BLaER1 treated with 17β-estradiol and CSF1 and Interleukin-3, amounts not matched to agents 10 nM and 100 nM (cell line): ENCODE results near the gene TFDP1.

Source experiments
- H3K27ac ChIP-seq, 11 experiments: shearing (Covaris generic); formaldehyde crosslinking; 2 replicates each; pipeline ENCODE4 v1.8.1; 2022
- H3K27me3 ChIP-seq, 11 experiments: shearing (Covaris generic); formaldehyde crosslinking; 2 replicates each; pipeline ENCODE4 v1.8.1; 2022
- H3K36me3 ChIP-seq, 11 experiments: shearing (Covaris generic); formaldehyde crosslinking; 2 replicates each; pipeline ENCODE4 v1.8.1; 2022
- H3K4me1 ChIP-seq, 10 experiments: shearing (Covaris generic); formaldehyde crosslinking; 2 replicates each; pipeline ENCODE4 v1.8.1; 2022
- H3K4me2 ChIP-seq, 11 experiments: shearing (Covaris generic); formaldehyde crosslinking; 2 replicates each; pipeline ENCODE4 v1.8.1; 2022
- H3K4me3 ChIP-seq, 10 experiments: shearing (Covaris generic); formaldehyde crosslinking; 2 replicates each; pipeline ENCODE4 v1.8.1; 2022
- H3K9ac ChIP-seq, 11 experiments: shearing (Covaris generic); formaldehyde crosslinking; 2 replicates each; pipeline ENCODE4 v1.8.1; 2022
- H3K9me3 ChIP-seq, 11 experiments: shearing (Covaris generic); formaldehyde crosslinking; replicated peaks in 1 of 11; 2 replicates each; pipeline ENCODE4 v1.8.1; 2022
- H4K20me1 ChIP-seq, 11 experiments: shearing (Covaris generic); formaldehyde crosslinking; 2 replicates each; pipeline ENCODE4 v1.8.1; 2022
- Cebpa-rat ChIP-seq, 11 experiments: shearing (Covaris generic); IDR thresholded peaks; 2 replicates each; pipeline ENCODE4 v1.8.1; 2022

TFDP1 gene

DNA sequence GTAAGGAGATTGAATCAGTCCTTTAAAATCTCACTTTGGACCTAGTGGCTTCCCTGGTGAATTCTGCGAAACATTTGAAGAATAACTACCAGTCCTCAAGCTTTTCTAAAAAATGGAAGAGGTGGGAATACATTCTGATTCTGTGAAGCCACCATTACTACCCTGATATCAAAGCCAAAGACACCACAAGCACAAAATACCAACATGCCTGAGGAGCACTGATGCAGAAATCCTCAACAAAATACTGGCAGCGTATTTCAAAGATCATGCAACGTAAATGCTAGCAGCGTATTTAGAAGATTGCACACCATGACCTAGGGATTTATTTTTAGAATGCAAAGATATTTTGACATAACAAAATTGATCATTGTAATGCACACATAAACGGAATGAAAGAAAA, 59.0 kb downstream of the TFDP1 start:
- H3K27me3 ChIP-seq, result no peaks in the 10 kb centered on the region
- peaks cover 0 to 21% (median 3%) of the 10 kb centered on the region in 11 experiments; a peak in 3 of 22 replicates for H4K20me1 ChIP-seq
- H3K9ac ChIP-seq, result peak overlapping the region in 1 of 11 experiments; percentile 51; a peak in 1 of 22 replicates
- H3K36me3 ChIP-seq, result peaks cover 36 to 51% (median 40%) of the 10 kb centered on the region in 11 experiments
- peaks cover 0 to 17% (median 10%) of the 10 kb centered on the region in 11 experiments; a peak in 13 of 22 replicates for H3K9me3 ChIP-seq
- H3K4me2 ChIP-seq, result peak overlapping the region in 10 of 11 experiments; percentile 11 to 71 (median 64); a peak in 18 of 22 replicates
- H3K4me3 ChIP-seq, result no peak overlapping the region
- peaks cover 17 to 69% (median 62%) of the 10 kb centered on the region in 10 experiments for H3K4me1 ChIP-seq
- TF ChIP-seq Cebpa-rat (IDR thresholded peaks at IDR 0.05), result peak in 2 of 11 experiments; percentile 12 to 22; a peak in 2 of 22 replicates
- peak overlapping the region in 8 of 11 experiments; percentile 13 to 67 (median 48); a peak in 12 of 22 replicates for H3K27ac ChIP-seq

DNA sequence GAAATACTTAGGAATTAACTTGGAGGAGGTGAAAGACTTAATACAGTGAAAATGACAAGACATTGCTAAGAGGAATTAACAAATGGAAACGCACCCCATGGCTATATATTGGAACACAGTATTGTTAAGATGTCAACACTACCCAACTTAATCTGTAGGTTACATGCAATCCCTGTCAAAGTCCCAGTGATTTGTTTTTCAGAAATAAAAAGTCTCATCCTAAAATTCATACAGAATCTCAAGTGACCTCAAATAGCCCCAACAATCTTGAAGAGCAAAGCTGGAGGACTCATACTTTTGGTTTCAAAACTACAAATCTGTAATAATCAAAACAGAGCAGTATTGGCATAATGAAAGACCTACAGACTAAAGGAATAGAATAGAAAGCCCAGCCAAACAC, 60.2 kb downstream of the TFDP1 start:
- peaks cover 0 to 16% (median 10%) of the 10 kb centered on the region in 11 experiments; a peak in 13 of 22 replicates for H3K9me3 ChIP-seq
- H3K36me3 ChIP-seq, result peaks cover 24 to 39% (median 28%) of the 10 kb centered on the region in 11 experiments
- H3K4me2 ChIP-seq, result peak overlapping the region in 8 of 11 experiments; percentile 23 to 70 (median 67); a peak in 10 of 22 replicates
- peaks cover 0 to 15% (median 1%) of the 10 kb centered on the region in 11 experiments; a peak in 3 of 22 replicates for H4K20me1 ChIP-seq
- H3K27me3 ChIP-seq, result no peaks in the 10 kb centered on the region
- no peak overlapping the region for H3K4me3 ChIP-seq
- TF ChIP-seq Cebpa-rat (IDR thresholded peaks at IDR 0.05), result no peak
- peak overlapping the region in 1 of 11 experiments; percentile 67; a peak in 2 of 22 replicates for H3K27ac ChIP-seq
- no peak overlapping the region for H3K9ac ChIP-seq
- peaks cover 17 to 69% (median 62%) of the 10 kb centered on the region in 10 experiments for H3K4me1 ChIP-seq

DNA sequence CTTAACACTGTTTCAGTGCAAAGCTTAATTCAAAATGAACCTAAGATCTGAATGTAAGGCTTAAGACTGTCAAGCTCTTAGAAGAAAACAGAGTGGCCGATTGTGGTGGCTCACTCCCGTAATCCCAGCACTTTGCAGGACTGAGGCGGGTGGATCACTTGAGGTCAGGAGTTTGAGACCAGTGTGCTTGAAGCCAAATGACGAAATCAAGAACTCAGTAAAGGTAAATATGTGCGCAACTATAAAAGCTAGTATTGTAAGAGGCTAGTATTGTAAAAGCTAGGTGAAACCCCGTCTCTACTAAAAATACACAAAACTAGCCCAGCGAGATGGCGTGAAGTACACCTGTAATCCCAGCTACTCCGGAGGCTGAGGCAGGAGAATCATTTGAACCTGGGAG, 60.8 kb downstream of the TFDP1 start:
- no peak overlapping the region for H3K9ac ChIP-seq
- peak overlapping the region in 8 of 11 experiments; percentile 10 to 68 (median 64); a peak in 13 of 22 replicates for H3K4me2 ChIP-seq
- H3K27ac ChIP-seq, result peak overlapping the region in 1 of 11 experiments; percentile 67; a peak in 1 of 22 replicates
- H4K20me1 ChIP-seq, result peaks cover 0 to 10% (median 0%) of the 10 kb centered on the region in 11 experiments; a peak in 2 of 22 replicates
- peaks cover 19 to 34% (median 23%) of the 10 kb centered on the region in 11 experiments for H3K36me3 ChIP-seq
- peaks cover 0 to 16% (median 10%) of the 10 kb centered on the region in 11 experiments; a peak in 13 of 22 replicates for H3K9me3 ChIP-seq
- TF ChIP-seq Cebpa-rat (IDR thresholded peaks at IDR 0.05), result no peak
- H3K4me1 ChIP-seq, result peaks cover 17 to 69% (median 62%) of the 10 kb centered on the region in 10 experiments
- no peak overlapping the region for H3K4me3 ChIP-seq
- no peaks in the 10 kb centered on the region for H3K27me3 ChIP-seq

DNA sequence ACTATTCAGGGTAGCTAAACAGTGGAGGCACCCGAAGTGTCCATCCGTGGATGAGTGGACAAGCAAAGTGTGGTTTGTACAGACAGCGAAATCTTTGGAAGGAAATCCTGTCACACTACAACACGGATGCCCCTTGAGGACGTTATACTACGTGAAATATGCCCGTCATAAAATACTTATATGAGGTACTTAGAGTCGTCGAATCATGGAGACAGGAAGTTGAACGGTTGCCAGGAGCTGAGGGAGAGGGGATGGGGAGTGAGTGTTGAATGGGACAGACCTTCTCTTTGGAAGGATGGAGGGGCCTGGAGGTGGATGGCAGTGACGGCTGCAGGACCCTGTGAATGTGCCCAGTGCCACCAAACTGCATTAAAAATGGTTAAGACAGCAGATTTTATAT, 61.8 kb downstream of the TFDP1 start:
- H3K4me1 ChIP-seq, result peaks cover 17 to 77% (median 63%) of the 10 kb centered on the region in 10 experiments
- peak overlapping the region in 9 of 11 experiments; percentile 26 to 68 (median 62); a peak in 18 of 22 replicates for H3K4me2 ChIP-seq
- H3K27ac ChIP-seq, result no peak overlapping the region
- no peak overlapping the region for H3K9ac ChIP-seq
- H3K4me3 ChIP-seq, result no peak overlapping the region
- no peak for TF ChIP-seq Cebpa-rat (IDR thresholded peaks at IDR 0.05)
- H3K36me3 ChIP-seq, result peaks cover 13 to 25% (median 14%) of the 10 kb centered on the region in 11 experiments; a peak in 21 of 22 replicates
- H3K9me3 ChIP-seq, result peaks cover 0 to 15% (median 9%) of the 10 kb centered on the region in 11 experiments; a peak in 12 of 22 replicates
- H3K27me3 ChIP-seq, result no peaks in the 10 kb centered on the region
- peaks cover 0 to 9% (median 0%) of the 10 kb centered on the region in 11 experiments; a peak in 4 of 22 replicates for H4K20me1 ChIP-seq

DNA sequence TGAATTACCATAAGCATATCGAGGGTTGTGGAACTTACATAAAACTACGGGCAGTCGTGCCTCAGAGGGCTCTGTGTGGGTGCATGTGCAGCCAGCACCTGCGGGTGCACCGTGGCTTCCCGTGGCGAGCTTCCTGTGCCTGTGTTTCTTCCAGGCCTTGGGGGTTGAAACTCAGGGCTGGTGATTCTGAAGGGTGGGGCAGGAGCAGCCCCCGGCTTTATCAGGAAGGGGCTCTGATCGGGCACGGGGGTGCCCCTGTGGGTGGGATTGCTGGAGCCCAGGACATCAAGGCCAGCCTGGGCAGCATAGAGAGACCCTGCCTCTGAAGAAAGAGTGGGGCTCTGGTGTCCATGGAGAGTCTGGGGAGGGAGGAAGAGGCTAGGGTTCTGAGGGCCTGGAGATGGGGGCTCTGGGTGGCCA, 62.4 kb downstream of the TFDP1 start:
- TF ChIP-seq Cebpa-rat (IDR thresholded peaks at IDR 0.05), result no peak
- peaks cover 17 to 80% (median 64%) of the 10 kb centered on the region in 10 experiments for H3K4me1 ChIP-seq
- peaks cover 0 to 11% (median 6%) of the 10 kb centered on the region in 11 experiments; a peak in 11 of 22 replicates for H3K9me3 ChIP-seq
- H4K20me1 ChIP-seq, result peaks cover 0 to 9% (median 0%) of the 10 kb centered on the region in 11 experiments; a peak in 6 of 22 replicates
- H3K27ac ChIP-seq, result peak overlapping the region in 3 of 11 experiments; percentile 10 to 26 (median 19); a peak in 2 of 22 replicates
- no peak overlapping the region for H3K4me3 ChIP-seq
- H3K27me3 ChIP-seq, result no peaks in the 10 kb centered on the region
- H3K36me3 ChIP-seq, result peaks cover 7 to 20% (median 9%) of the 10 kb centered on the region in 11 experiments; a peak in 21 of 22 replicates
- H3K9ac ChIP-seq, result no peak overlapping the region
- H3K4me2 ChIP-seq, result peak overlapping the region; percentile 26 to 71 (median 62)

DNA sequence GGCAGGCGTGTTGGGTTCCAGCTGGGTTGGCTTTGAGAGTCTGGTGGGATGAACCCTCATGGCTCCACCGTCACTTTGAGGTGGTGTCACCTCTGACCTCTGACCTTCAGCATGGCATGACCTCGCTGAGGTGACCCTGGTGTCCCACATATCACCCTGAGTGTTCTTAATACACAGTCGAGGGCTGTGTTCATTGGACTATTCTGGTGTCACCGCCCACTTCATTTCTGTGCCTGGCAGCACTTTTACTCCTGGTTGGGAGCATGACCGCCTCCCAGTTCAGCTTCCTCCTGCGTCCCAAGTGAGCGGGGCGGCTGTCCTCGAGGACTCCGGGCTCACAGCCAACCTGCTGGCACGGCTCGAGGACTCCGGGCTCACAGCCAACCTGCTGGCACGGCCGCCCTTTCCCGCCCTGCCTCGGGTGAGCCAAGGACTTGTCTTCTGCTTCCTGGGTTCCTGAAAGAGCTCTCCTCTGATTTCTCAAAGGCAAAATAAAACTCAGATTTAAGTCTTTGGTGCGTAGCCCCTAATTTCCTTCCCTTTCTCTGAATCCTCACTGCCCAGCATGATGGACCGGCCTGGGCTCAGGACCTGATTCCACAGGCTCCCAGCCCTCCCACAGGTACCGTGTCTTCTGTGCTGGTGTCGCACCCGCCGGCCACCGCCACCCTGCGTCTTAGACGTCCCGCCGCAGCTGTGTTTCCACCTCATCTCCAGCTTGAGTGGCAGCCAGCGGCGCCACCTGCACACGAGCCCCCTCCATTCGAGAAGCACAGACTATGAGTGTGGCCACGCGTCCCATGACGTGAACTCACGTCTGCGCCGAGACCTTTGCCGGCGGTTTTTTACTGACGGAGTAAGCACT, 63.0 kb downstream of the TFDP1 start:
- Histone ChIP-seq H3K4me1 (peaks cover 17 to 80% (median 65%) of the 10 kb centered on the region in 10 experiments), H3K9me3 (peaks cover 0 to 4% (median 0%) of the 10 kb centered on the region in 11 experiments; a peak in 6 of 22 replicates), H3K27me3 (no peaks in the 10 kb centered on the region), H3K36me3 (peaks cover under 1 to 13% (median 2%) of the 10 kb centered on the region in 11 experiments; a peak in 9 of 22 replicates), H3K4me3 (no peak overlapping the region), H3K4me2 (peak overlapping the region; percentile 26 to 71 (median 62)), H3K9ac (no peak overlapping the region), H3K27ac (peak overlapping the region in 3 of 11 experiments; percentile 10 to 26 (median 19); a peak in 2 of 22 replicates), H4K20me1 (peaks cover 0 to 15% (median 0%) of the 10 kb centered on the region in 11 experiments; a peak in 6 of 22 replicates)
- no peak for TF ChIP-seq Cebpa-rat (IDR thresholded peaks at IDR 0.05)

DNA sequence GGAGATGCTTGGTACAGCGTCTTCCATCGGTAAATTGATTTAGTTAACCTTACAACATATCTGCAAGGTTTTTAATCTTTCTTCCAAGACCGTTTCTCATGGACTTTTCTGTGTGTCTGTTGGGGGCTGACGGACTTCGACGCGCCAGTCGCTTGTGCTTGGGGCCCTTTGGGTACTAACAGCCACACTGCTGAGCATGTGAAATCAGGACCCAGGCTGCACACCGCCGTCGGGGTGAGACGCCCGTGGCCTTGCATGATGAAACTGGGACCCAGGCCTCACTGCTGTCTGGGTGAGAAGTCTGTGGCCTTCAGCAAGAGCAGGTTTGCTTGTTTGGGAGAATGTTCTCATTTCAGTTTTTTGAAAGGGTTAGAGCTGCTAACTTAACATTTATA, 63.7 kb downstream of the TFDP1 start:
- no peak overlapping the region for H3K9ac ChIP-seq
- H3K36me3 ChIP-seq, result peaks cover 0 to 10% (median 0%) of the 10 kb centered on the region in 11 experiments; a peak in 3 of 22 replicates
- no peak for TF ChIP-seq Cebpa-rat (IDR thresholded peaks at IDR 0.05)
- H3K27ac ChIP-seq, result no peak overlapping the region
- H3K4me3 ChIP-seq, result no peak overlapping the region
- no peaks in the 10 kb centered on the region; a peak in 2 of 22 replicates for H3K27me3 ChIP-seq
- H3K9me3 ChIP-seq, result no peaks in the 10 kb centered on the region
- H4K20me1 ChIP-seq, result peaks cover 0 to 21% (median under 1%) of the 10 kb centered on the region in 11 experiments; a peak in 10 of 22 replicates
- H3K4me1 ChIP-seq, result peaks cover 17 to 80% (median 65%) of the 10 kb centered on the region in 10 experiments
- no peak overlapping the region; a peak in 2 of 22 replicates for H3K4me2 ChIP-seq

DNA sequence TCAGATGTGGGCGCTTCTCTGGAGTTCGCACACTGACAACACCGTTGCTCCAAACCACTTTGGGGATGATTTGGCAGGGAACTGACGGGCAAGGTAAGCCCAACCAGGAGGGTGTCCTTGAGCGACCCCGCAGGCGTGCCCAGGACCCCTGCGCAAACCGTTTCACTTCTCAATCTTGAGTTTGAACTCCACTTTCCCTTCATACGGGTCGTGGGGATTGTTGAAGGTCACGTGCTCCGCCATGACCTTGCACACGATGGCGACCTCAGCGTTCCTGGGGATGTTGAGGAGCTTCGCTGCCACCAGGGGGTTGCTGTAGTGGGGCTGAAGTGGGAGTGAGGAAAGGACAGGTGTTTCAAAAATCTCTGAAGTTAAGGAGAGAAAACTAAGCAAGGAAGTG, 64.7 kb downstream of the TFDP1 start:
- Histone ChIP-seq H3K9ac (no peak overlapping the region), H4K20me1 (peaks cover 0 to 31% (median 5%) of the 10 kb centered on the region in 11 experiments; a peak in 10 of 22 replicates), H3K27ac (no peak overlapping the region), H3K36me3 (peaks cover 0 to 10% (median 0%) of the 10 kb centered on the region in 11 experiments; a peak in 3 of 22 replicates), H3K9me3 (no peaks in the 10 kb centered on the region), H3K4me3 (no peak overlapping the region), H3K27me3 (peaks cover 0 to 10% (median 0%) of the 10 kb centered on the region in 11 experiments; a peak in 6 of 22 replicates), H3K4me1 (peaks cover 17 to 80% (median 65%) of the 10 kb centered on the region in 10 experiments), H3K4me2 (no peak overlapping the region)
- no peak for TF ChIP-seq Cebpa-rat (IDR thresholded peaks at IDR 0.05)
